Progenitor cell of endocrine pancreas (in vitro differentiated cells): ENCODE data around the gene BFSP1. TPM values are rescaled to one million over a fixed set of nuclear protein-coding genes. Genes with fewer than 3 reads are reported as not detected.
A peak's percentile ranks its signal among the peaks of the same experiment; 100 is the strongest.

ENCODE experiments used
- DNase-seq: peaks from one replicate; pipeline ENCODE4 v3.0.0; 2021; ENCODE audit warnings: low spot score; ENCODE audit not compliant: unreplicated experiment
- H3K27ac Mint-ChIP-seq: 2 replicates; pipeline ENCODE4 v1.8.0; 2021; ENCODE audit warnings: mild to moderate bottlenecking, moderate library complexity, mixed read lengths
- H3K27me3 Mint-ChIP-seq: 2 replicates; pipeline ENCODE4 v1.8.0; 2021; ENCODE audit warnings: mixed read lengths
- H3K36me3 Mint-ChIP-seq: 2 replicates; pipeline ENCODE4 v1.8.0; 2022; ENCODE audit warnings: mixed read lengths; ENCODE audit not compliant: insufficient read depth
- H3K4me1 Mint-ChIP-seq: 2 replicates; pipeline ENCODE4 v1.8.0; 2021; ENCODE audit warnings: low read depth, mixed read lengths
- H3K4me3 Mint-ChIP-seq: 2 replicates; pipeline ENCODE4 v1.8.0; 2021; ENCODE audit warnings: low read depth, mild to moderate bottlenecking, moderate library complexity, mixed read lengths
- H3K9me3 Mint-ChIP-seq: 2 replicates; pipeline ENCODE4 v1.8.0; 2021; ENCODE audit warnings: low read depth, mixed read lengths
- CTCF ChIP-seq: fragments of 200-600 bp; sonication (generic); IDR thresholded peaks from one replicate; pipeline ENCODE4 v1.5.0; 2021; ENCODE audit warnings: antibody characterized with exemption, mild to moderate bottlenecking; ENCODE audit not compliant: unreplicated experiment
- total RNA-seq: library from RNA; stranded (reverse); gene quantifications from 2 replicates; pipeline ENCODE4 v1.2.1, GENCODE V29; 2021

Gene BFSP1
- total RNA-seq, 1 donor from 2014 or later = 4.2 TPM

- no peak for DNase-seq
- TF ChIP-seq CTCF = no peak
- Mint-ChIP-seq H3K4me1 (peaks cover 29% of the 10 kb centered on the region), H3K36me3 (no peaks in the 10 kb centered on the region), H3K9me3 (no peaks in the 10 kb centered on the region), H3K27ac (no peak overlapping the region), H3K4me3 (no peak overlapping the region), H3K27me3 (no peaks in the 10 kb centered on the region)
These were observed 28.2 kb upstream of the BFSP1 start for GRCh38 chr20:17559338-17559737.

- no peak for DNase-seq
- Mint-ChIP-seq H3K4me1 (peaks cover 28% of the 10 kb centered on the region), H3K9me3 (no peaks in the 10 kb centered on the region), H3K27me3 (no peaks in the 10 kb centered on the region), H3K27ac (peak overlapping the region; percentile 89), H3K36me3 (no peaks in the 10 kb centered on the region), H3K4me3 (no peak overlapping the region)
- no peak for TF ChIP-seq CTCF
These were observed 27.7 kb upstream of the BFSP1 start for GRCh38 chr20:17558941-17559304.

- peak overlapping the region; percentile 89 for H3K27ac Mint-ChIP-seq
- DNase-seq = no peak
- peaks cover 26% of the 10 kb centered on the region for H3K4me1 Mint-ChIP-seq
- no peaks in the 10 kb centered on the region for H3K36me3 Mint-ChIP-seq
- no peaks in the 10 kb centered on the region for H3K9me3 Mint-ChIP-seq
- no peak for TF ChIP-seq CTCF
- H3K27me3 Mint-ChIP-seq = no peaks in the 10 kb centered on the region
- H3K4me3 Mint-ChIP-seq = no peak overlapping the region
These were observed 27.2 kb upstream of the BFSP1 start for GRCh38 chr20:17558154-17558940.

GRCh38 chr20:17557675-17558006, 26.5 kb upstream of the BFSP1 start:
- Mint-ChIP-seq H3K4me1 (peaks cover 22% of the 10 kb centered on the region), H3K36me3 (no peaks in the 10 kb centered on the region), H3K4me3 (no peak overlapping the region), H3K27ac (peak overlapping the region; percentile 89), H3K9me3 (no peaks in the 10 kb centered on the region), H3K27me3 (no peaks in the 10 kb centered on the region)
- DNase-seq = no peak
- TF ChIP-seq CTCF = no peak

GRCh38 chr20:17556837-17557674, 25.9 kb upstream of the BFSP1 start:
- TF ChIP-seq CTCF = no peak
- peaks cover 22% of the 10 kb centered on the region for H3K4me1 Mint-ChIP-seq
- no peaks in the 10 kb centered on the region for H3K36me3 Mint-ChIP-seq
- DNase-seq = no peak
- no peaks in the 10 kb centered on the region for H3K27me3 Mint-ChIP-seq
- peak overlapping the region; percentile 89 for H3K27ac Mint-ChIP-seq
- no peaks in the 10 kb centered on the region for H3K9me3 Mint-ChIP-seq
- peak overlapping the region; percentile 7 for H3K4me3 Mint-ChIP-seq
